ENCODE results near the gene DCPS. TPM values are rescaled to one million over a fixed set of nuclear protein-coding genes. Genes with fewer than 3 reads are reported as not detected.

Gene DCPS
- total and polyA plus RNA-seq, 2 of the 4 experiments (the other 2 are of a cell fraction) = 19.7 to 34.8 TPM

DNA sequence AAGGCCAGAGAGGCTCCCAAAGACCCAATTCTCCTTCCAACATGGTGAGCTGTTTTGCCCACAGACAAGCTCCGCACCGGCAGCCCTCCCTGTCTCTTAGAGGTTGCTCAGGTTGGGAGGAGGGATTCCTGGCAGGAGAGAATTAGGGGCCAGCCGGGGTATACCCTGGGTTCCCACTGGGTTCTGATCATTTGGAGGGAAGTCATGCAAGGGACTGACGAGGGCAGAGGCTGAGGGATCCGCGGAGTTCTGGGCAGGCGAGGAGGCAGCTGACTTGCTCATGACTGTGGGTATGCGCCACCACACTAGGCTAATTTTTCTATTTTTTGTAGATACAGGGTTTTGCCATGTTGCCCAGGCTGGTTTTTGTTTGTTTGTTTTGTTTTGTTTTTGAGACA, 56.2 kb downstream of the DCPS start:
- Histone ChIP-seq H3K27ac (ENCODE audit: insufficient read depth, low read length) (no peak overlapping the region), H4K20me1 (ENCODE audit: insufficient read depth, low read length) (peaks cover 4% of the 10 kb centered on the region), H3K9ac (ENCODE audit: low read depth, low read length) (no peak overlapping the region), H4K5ac (ENCODE audit: low read depth, low read length) (no peak overlapping the region), H3K56ac (ENCODE audit: extremely low read depth, insufficient read depth, low read length) (no peak overlapping the region), H2BK120ac (ENCODE audit: low read depth, low read length) (no peak overlapping the region), H3K4me3 (ENCODE audit: insufficient read depth, low read depth, low read length) (no peak overlapping the region), H3K18ac (ENCODE audit: low read depth, low read length) (no peak overlapping the region), H2BK20ac (ENCODE audit: low read depth, low read length) (no peak overlapping the region), H3K36me3 (ENCODE audit: control insufficient read depth, insufficient read depth, low read length) (no peaks in the 10 kb centered on the region), H3K27me3 (ENCODE audit: control insufficient read depth, insufficient read depth, low read length) (no peaks in the 10 kb centered on the region), H2BK5ac (ENCODE audit: low read depth, low read length, poor library complexity, severe bottlenecking) (no peak overlapping the region), H3K79me1 (ENCODE audit: low read depth in 1 of 2, low read length in 2 of 2) (peaks cover 12 to 47% of the 10 kb centered on the region in 2 experiments), H3K4me1 (ENCODE audit: control insufficient read depth, insufficient read depth, low read length) (peaks cover 16% of the 10 kb centered on the region), H3K4ac (ENCODE audit: low read depth, low read length) (no peak overlapping the region), H4K8ac (ENCODE audit: low read depth in 2 of 2, low read length in 2 of 2) (no peak overlapping the region), H2BK15ac (ENCODE audit: low read depth, low read length) (no peak overlapping the region), H4K91ac (ENCODE audit: insufficient read depth, low read depth, low read length) (no peak overlapping the region), H3K23ac (ENCODE audit: low read depth, low read length) (no peak overlapping the region), H3K9me1 (ENCODE audit: insufficient read depth, low read length) (no peaks in the 10 kb centered on the region; the same call in 1 of the 2 replicates), H3K14ac (replicated peaks; ENCODE audit: low read depth, low read length) (no peak overlapping the region), H3K9me3 (ENCODE audit: control insufficient read depth, insufficient read depth, low read length) (no peaks in the 10 kb centered on the region), H2AK9ac (replicated peaks; ENCODE audit: low read depth, low read length, poor library complexity) (peak overlapping the region; percentile 67), H3K4me2 (ENCODE audit: low read depth, low read length) (no peak overlapping the region), H2AFZ (replicated peaks; ENCODE audit: low read length, poor library complexity) (no peak overlapping the region), H2AK5ac (ENCODE audit: low read depth, low read length) (0 out of 2 replicates have a peak overlapping the region, but pooled peaks have one; percentile 18)
- DNase-seq (no peak), ATAC-seq (ENCODE audit: low read depth) (no peak)
- intact Hi-C loops (cut with micrococcal nuclease) = no loop called here
- TF ChIP-seq, protein P1, sequence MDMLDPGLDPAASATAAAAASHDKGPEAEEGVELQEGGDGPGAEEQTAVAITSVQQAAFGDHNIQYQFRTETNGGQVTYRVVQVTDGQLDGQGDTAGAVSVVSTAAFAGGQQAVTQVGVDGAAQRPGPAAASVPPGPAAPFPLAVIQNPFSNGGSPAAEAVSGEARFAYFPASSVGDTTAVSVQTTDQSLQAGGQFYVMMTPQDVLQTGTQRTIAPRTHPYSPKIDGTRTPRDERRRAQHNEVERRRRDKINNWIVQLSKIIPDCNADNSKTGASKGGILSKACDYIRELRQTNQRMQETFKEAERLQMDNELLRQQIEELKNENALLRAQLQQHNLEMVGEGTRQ (IDR thresholded peaks at IDR 0.05; ENCODE audit: low read depth, low read length) = no peak
- no peak for TF ChIP-seq CEBPB (IDR thresholded peaks at IDR 0.05; ENCODE audit: low read depth, low read length)
- TF ChIP-seq, protein P2, sequence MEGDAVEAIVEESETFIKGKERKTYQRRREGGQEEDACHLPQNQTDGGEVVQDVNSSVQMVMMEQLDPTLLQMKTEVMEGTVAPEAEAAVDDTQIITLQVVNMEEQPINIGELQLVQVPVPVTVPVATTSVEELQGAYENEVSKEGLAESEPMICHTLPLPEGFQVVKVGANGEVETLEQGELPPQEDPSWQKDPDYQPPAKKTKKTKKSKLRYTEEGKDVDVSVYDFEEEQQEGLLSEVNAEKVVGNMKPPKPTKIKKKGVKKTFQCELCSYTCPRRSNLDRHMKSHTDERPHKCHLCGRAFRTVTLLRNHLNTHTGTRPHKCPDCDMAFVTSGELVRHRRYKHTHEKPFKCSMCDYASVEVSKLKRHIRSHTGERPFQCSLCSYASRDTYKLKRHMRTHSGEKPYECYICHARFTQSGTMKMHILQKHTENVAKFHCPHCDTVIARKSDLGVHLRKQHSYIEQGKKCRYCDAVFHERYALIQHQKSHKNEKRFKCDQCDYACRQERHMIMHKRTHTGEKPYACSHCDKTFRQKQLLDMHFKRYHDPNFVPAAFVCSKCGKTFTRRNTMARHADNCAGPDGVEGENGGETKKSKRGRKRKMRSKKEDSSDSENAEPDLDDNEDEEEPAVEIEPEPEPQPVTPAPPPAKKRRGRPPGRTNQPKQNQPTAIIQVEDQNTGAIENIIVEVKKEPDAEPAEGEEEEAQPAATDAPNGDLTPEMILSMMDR (conservative IDR thresholded peaks at IDR 0.05; ENCODE audit: low read depth, low read length) = no peak
- no peak for TF ChIP-seq NFE2L2 (IDR thresholded peaks at IDR 0.05; ENCODE audit: low read depth, low read length)
- TF ChIP-seq, protein P3, sequence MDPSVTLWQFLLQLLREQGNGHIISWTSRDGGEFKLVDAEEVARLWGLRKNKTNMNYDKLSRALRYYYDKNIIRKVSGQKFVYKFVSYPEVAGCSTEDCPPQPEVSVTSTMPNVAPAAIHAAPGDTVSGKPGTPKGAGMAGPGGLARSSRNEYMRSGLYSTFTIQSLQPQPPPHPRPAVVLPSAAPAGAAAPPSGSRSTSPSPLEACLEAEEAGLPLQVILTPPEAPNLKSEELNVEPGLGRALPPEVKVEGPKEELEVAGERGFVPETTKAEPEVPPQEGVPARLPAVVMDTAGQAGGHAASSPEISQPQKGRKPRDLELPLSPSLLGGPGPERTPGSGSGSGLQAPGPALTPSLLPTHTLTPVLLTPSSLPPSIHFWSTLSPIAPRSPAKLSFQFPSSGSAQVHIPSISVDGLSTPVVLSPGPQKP (IDR thresholded peaks at IDR 0.05; ENCODE audit: borderline replicate concordance, low read depth, low read length) = no peak
- TF ChIP-seq RAD21 (IDR thresholded peaks at IDR 0.05; ENCODE audit: low read length) = no peak
- no peak for TF ChIP-seq RFX5 (IDR thresholded peaks at IDR 0.05; ENCODE audit: low read depth, low read length)
- no peak for TF ChIP-seq BHLHE40 (IDR thresholded peaks at IDR 0.05; ENCODE audit: low read depth, low read length)
- no peak for TF ChIP-seq POLR2A (IDR thresholded peaks at IDR 0.05; ENCODE audit: low read depth, low read length)
- no peak for TF ChIP-seq FOS (IDR thresholded peaks at IDR 0.05; ENCODE audit: low read depth, low read length)
- no peak for TF ChIP-seq MXI1 (IDR thresholded peaks at IDR 0.05; ENCODE audit: borderline replicate concordance, low read depth, low read length)
- no peak for TF ChIP-seq SMC3 (IDR thresholded peaks at IDR 0.05; ENCODE audit: low read depth, low read length)
- TF ChIP-seq RCOR1 (IDR thresholded peaks at IDR 0.05; ENCODE audit: insufficient replicate concordance, low read length) = no peak
- TF ChIP-seq MAFK (IDR thresholded peaks at IDR 0.05; ENCODE audit: low read depth, low read length) = no peak
- TF ChIP-seq CHD1 (IDR thresholded peaks at IDR 0.05; ENCODE audit: low read depth, low read length) = no peak
- TF ChIP-seq MAZ (IDR thresholded peaks at IDR 0.05; ENCODE audit: borderline replicate concordance, low read depth, low read length) = no peak
- in situ Hi-C loops (cut with MboI; ENCODE audit: low sequenced_read_pairs) = no loop called here
- ChIA-PET POLR2A (ENCODE audit: unreplicated experiment) (no interaction called here), CTCF (interaction anchor here (1.5 kb wide), 1 partner anchor 49 kb away, joined by 6 read pairs; no protein-coding TSS in a partner anchor)
- no CpG with 5 or more reads among the region's 8 CpGs for WGBS, 2 experiments (ENCODE audit: extremely low coverage in 2 of 2, insufficient read length in 1 of 2)
- dilution Hi-C loops (cut with HindIII; ENCODE audit: low sequenced_read_pairs, unreplicated experiment) = no loop called here
- BruUV-seq (replicated peaks) = no TSS peak

All from IMR-90 (cell line).